ENCODE measurements around the gene CNPY1.
"Not testable (repeated sequence)": the region's sequence is repeated elsewhere in the genome, so short reads cannot be mapped to it uniquely, and the experiment has no call there.

The CNPY1 gene

GRCh38 chr7:155566011-155566836 is 19.9 kb upstream of the CNPY1 start:
- Histone ChIP-seq H3K4me3 (ENCODE audit: low read depth, low read length) (no peak overlapping the region), H3K79me2 (no peaks in the 10 kb centered on the region), H3K27me3 (ENCODE audit: control insufficient read depth, insufficient read depth, low read length) (no peaks in the 10 kb centered on the region), H3K27ac (no peak overlapping the region), H3K9me3 (ENCODE audit: control insufficient read depth, low read length) (no peaks in the 10 kb centered on the region), H2AFZ (no peak overlapping the region), H3K4me2 (ENCODE audit: low read length) (no peak overlapping the region), H3K36me3 (ENCODE audit: control insufficient read depth, insufficient read depth, low read length) (no peaks in the 10 kb centered on the region), H3K4me1 (no peaks in the 10 kb centered on the region), H3K9ac (no peak overlapping the region)
- TF ChIP-seq CTCF (IDR thresholded peaks at IDR 0.05) = no peak

- H3K4me2 ChIP-seq (ENCODE audit: low read length) = no peak overlapping the region
- H3K36me3 ChIP-seq (ENCODE audit: control insufficient read depth, insufficient read depth, low read length) = no peaks in the 10 kb centered on the region
- no peak overlapping the region for H3K27ac ChIP-seq
- H3K79me2 ChIP-seq = no peaks in the 10 kb centered on the region
- H3K9me3 ChIP-seq (ENCODE audit: control insufficient read depth, low read length) = no peaks in the 10 kb centered on the region
- H3K27me3 ChIP-seq (ENCODE audit: control insufficient read depth, insufficient read depth, low read length) = peaks cover 4% of the 10 kb centered on the region
- no peak for TF ChIP-seq CTCF (IDR thresholded peaks at IDR 0.05)
- no peaks in the 10 kb centered on the region for H3K4me1 ChIP-seq
- H3K9ac ChIP-seq = no peak overlapping the region
- H2AFZ ChIP-seq = no peak overlapping the region
- no peak overlapping the region for H3K4me3 ChIP-seq (ENCODE audit: low read depth, low read length)
Measured at GRCh38 chr7:155565596-155565995, 19.2 kb upstream of the CNPY1 start.

- H3K79me2 ChIP-seq; H3K9ac ChIP-seq; H3K4me1 ChIP-seq; H3K4me3 ChIP-seq (ENCODE audit: low read depth, low read length); H3K9me3 ChIP-seq (ENCODE audit: control insufficient read depth, low read length); H2AFZ ChIP-seq; H3K27me3 ChIP-seq (ENCODE audit: control insufficient read depth, insufficient read depth, low read length); H3K27ac ChIP-seq; H3K4me2 ChIP-seq (ENCODE audit: low read length); H3K36me3 ChIP-seq (ENCODE audit: control insufficient read depth, insufficient read depth, low read length): not testable (repeated sequence)
Measured at GRCh38 chr7:155562976-155563375, 16.6 kb upstream of the CNPY1 start.

- H2AFZ ChIP-seq = no peak overlapping the region
- H3K4me3 ChIP-seq (ENCODE audit: low read depth, low read length) = no peak overlapping the region
- H3K27ac ChIP-seq = no peak overlapping the region
- no peaks in the 10 kb centered on the region for H3K36me3 ChIP-seq (ENCODE audit: control insufficient read depth, insufficient read depth, low read length)
- peaks cover 3% of the 10 kb centered on the region for H3K4me1 ChIP-seq
- H3K9me3 ChIP-seq (ENCODE audit: control insufficient read depth, low read length) = no peaks in the 10 kb centered on the region
- H3K4me2 ChIP-seq (ENCODE audit: low read length) = no peak overlapping the region
- no peak for TF ChIP-seq CTCF (IDR thresholded peaks at IDR 0.05)
- no peaks in the 10 kb centered on the region for H3K79me2 ChIP-seq
- peaks cover 5% of the 10 kb centered on the region for H3K27me3 ChIP-seq (ENCODE audit: control insufficient read depth, insufficient read depth, low read length)
- H3K9ac ChIP-seq = no peak overlapping the region
Measured at GRCh38 chr7:155562106-155562505, 15.7 kb upstream of the CNPY1 start.

- H3K9ac ChIP-seq = no peak overlapping the region
- H3K4me3 ChIP-seq (ENCODE audit: low read depth, low read length) = no peak overlapping the region
- peaks cover 5% of the 10 kb centered on the region for H3K27me3 ChIP-seq (ENCODE audit: control insufficient read depth, insufficient read depth, low read length)
- peaks cover 3% of the 10 kb centered on the region for H3K4me1 ChIP-seq
- no peaks in the 10 kb centered on the region for H3K9me3 ChIP-seq (ENCODE audit: control insufficient read depth, low read length)
- H3K4me2 ChIP-seq (ENCODE audit: low read length) = no peak overlapping the region
- no peak overlapping the region for H2AFZ ChIP-seq
- H3K79me2 ChIP-seq = no peaks in the 10 kb centered on the region
- H3K27ac ChIP-seq = no peak overlapping the region
- no peak for TF ChIP-seq CTCF (IDR thresholded peaks at IDR 0.05)
- no peaks in the 10 kb centered on the region for H3K36me3 ChIP-seq (ENCODE audit: control insufficient read depth, insufficient read depth, low read length)
Measured at GRCh38 chr7:155560982-155561686, 14.8 kb upstream of the CNPY1 start.

All from parathyroid adenoma (tissue), 2 donors.